Measurements from ENCODE around the gene NEO1. TPM values are rescaled to one million over a fixed set of nuclear protein-coding genes. Genes with fewer than 3 reads are reported as not detected.

The NEO1 gene
- total and polyA plus RNA-seq, 2 experiments from 2014 or later = 39.1 to 64.0 TPM

DNA sequence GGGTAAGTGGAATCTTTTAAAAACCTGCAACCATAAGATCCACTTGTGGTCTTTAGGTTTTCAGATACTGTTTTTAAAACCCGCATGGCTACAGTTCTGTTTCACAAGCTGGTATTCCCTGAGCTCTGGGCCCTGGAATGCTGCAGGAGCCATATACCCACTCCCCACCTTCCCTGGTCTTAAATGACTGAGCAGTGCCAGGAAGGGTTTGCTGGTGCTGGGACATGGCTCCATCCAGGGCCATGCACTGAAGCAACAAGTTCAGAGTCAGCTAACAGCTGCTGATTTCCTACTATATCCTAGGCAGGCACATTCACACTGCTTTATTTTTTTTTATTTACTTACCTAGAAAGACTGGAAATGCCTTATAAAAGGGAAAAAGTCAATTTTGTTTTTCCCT lies 239.2 kb downstream of the NEO1 start:
- 100% methylated on average over 1 of the region's 1 CpG for WGBS (ENCODE audit: low lambda C conversion rate, missing lambda C conversion rate)
- DNase-seq (ENCODE audit: low spot score) = no peak
- no peaks in the 10 kb centered on the region for H3K79me2 ChIP-seq

DNA sequence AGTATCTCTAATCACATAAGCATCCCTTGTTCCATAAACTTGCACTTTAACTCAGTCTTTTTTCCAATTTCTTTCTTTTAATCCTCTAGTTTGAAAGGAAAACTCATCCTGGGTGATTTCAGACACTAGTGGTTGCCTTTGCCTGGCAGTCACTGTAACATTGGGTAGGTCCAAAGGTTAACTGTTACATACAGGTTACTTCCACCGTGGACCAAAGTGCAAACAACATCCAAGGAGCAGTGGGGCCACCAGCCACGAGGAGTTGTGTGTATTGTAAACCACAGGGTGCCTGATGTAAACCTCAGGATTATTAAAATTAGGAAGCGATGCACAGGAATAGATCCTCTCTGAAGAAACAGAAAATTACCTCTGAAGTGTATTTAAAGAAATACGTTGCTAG lies 241.5 kb downstream of the NEO1 start:
- 77% methylated on average over 4 of the region's 4 CpGs for WGBS (ENCODE audit: low lambda C conversion rate, missing lambda C conversion rate)
- Histone ChIP-seq H4K20me1 (ENCODE audit: insufficient read depth, poor library complexity, severe bottlenecking) (no peaks in the 10 kb centered on the region), H3K27me3 (no peaks in the 10 kb centered on the region), H2AFZ (no peak overlapping the region), H3K4me1 (ENCODE audit: insufficient read depth) (peaks cover 6% of the 10 kb centered on the region), H3K27ac (peak overlapping the region; percentile 6), H3K4me3 (no peak overlapping the region), H3K9me3 (ENCODE audit: low read depth) (no peaks in the 10 kb centered on the region), H3K4me2 (no peak overlapping the region), H3K79me2 (no peaks in the 10 kb centered on the region), H3K9me2 (replicated peaks; ENCODE audit: insufficient read depth) (no peaks in the 10 kb centered on the region), H3K36me3 (replicated peaks; ENCODE audit: insufficient read depth, low read depth) (no peaks in the 10 kb centered on the region)
- peak; percentile 28 for DNase-seq (ENCODE audit: low spot score)
- no peak for TF ChIP-seq EZH2phosphoT487 (IDR thresholded peaks at IDR 0.05; ENCODE audit: low read depth, severe bottlenecking, unreplicated experiment)
- TF ChIP-seq, protein P1, sequence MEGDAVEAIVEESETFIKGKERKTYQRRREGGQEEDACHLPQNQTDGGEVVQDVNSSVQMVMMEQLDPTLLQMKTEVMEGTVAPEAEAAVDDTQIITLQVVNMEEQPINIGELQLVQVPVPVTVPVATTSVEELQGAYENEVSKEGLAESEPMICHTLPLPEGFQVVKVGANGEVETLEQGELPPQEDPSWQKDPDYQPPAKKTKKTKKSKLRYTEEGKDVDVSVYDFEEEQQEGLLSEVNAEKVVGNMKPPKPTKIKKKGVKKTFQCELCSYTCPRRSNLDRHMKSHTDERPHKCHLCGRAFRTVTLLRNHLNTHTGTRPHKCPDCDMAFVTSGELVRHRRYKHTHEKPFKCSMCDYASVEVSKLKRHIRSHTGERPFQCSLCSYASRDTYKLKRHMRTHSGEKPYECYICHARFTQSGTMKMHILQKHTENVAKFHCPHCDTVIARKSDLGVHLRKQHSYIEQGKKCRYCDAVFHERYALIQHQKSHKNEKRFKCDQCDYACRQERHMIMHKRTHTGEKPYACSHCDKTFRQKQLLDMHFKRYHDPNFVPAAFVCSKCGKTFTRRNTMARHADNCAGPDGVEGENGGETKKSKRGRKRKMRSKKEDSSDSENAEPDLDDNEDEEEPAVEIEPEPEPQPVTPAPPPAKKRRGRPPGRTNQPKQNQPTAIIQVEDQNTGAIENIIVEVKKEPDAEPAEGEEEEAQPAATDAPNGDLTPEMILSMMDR (IDR thresholded peaks at IDR 0.05; ENCODE audit: poor library complexity) = no peak
- no peak for TF ChIP-seq EZH2 (IDR thresholded peaks at IDR 0.05; ENCODE audit: borderline replicate concordance)

More for the DNA sequence above, 239.2 kb downstream of the NEO1 start:
- H2AFZ ChIP-seq = no peak overlapping the region
- no peaks in the 10 kb centered on the region for H3K27me3 ChIP-seq
- no peak overlapping the region for H3K4me3 ChIP-seq
- no peak overlapping the region for H3K27ac ChIP-seq
- TF ChIP-seq, protein P1 (IDR thresholded peaks at IDR 0.05; ENCODE audit: poor library complexity) = no peak
- TF ChIP-seq EZH2phosphoT487 (IDR thresholded peaks at IDR 0.05; ENCODE audit: low read depth, severe bottlenecking, unreplicated experiment) = no peak
- TF ChIP-seq EZH2 (IDR thresholded peaks at IDR 0.05; ENCODE audit: borderline replicate concordance) = no peak
- H3K9me2 ChIP-seq (replicated peaks; ENCODE audit: insufficient read depth) = no peaks in the 10 kb centered on the region
- no peaks in the 10 kb centered on the region for H3K36me3 ChIP-seq (replicated peaks; ENCODE audit: insufficient read depth, low read depth)
- H3K4me2 ChIP-seq = no peak overlapping the region
- H3K4me1 ChIP-seq (ENCODE audit: insufficient read depth) = peaks cover 6% of the 10 kb centered on the region
- no peaks in the 10 kb centered on the region for H3K9me3 ChIP-seq (ENCODE audit: low read depth)
- H4K20me1 ChIP-seq (ENCODE audit: insufficient read depth, poor library complexity, severe bottlenecking) = no peaks in the 10 kb centered on the region

DNA sequence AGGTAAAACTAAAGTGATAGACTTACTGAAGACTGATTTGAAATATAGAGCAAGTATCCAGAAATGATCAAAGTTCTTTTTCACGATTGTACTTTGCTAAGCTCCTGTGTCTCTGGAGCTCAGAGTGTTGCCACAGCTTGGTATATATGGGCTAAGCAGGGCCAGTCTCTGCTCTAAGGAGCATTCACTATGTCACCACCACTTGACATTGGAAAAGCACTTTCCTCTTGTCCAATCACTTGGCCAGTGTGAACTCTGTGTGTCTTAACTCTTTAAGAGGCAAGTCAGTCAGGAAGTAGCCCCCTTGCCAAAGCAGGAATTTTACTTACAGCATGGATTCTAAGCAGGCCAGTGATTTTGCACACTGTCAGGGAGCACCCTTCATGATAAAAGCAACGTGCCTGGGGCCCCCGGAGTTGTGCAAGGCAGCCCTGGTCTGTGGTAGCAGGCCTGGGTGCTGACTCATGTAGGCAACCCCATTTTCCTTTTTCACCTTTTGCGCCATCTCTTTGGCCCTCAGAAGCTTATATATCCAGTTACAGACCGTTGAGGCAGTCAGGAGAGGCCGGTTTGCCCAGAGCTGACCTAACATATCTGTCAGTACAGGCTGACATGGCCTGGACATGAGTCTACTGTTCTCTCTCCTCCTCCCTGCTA lies 243.5 kb downstream of the NEO1 start:
- WGBS (ENCODE audit: low lambda C conversion rate, missing lambda C conversion rate) = 68% methylated on average over 6 of the region's 6 CpGs
- no peak overlapping the region for H3K4me2 ChIP-seq

More for the DNA sequence above, 243.5 kb downstream of the NEO1 start:
- H3K4me1 ChIP-seq (ENCODE audit: insufficient read depth) = peaks cover 6% of the 10 kb centered on the region
- H4K20me1 ChIP-seq (ENCODE audit: insufficient read depth, poor library complexity, severe bottlenecking) = no peaks in the 10 kb centered on the region
- H2AFZ ChIP-seq = no peak overlapping the region
- no peaks in the 10 kb centered on the region for H3K9me3 ChIP-seq (ENCODE audit: low read depth)
- no peaks in the 10 kb centered on the region for H3K9me2 ChIP-seq (replicated peaks; ENCODE audit: insufficient read depth)
- no peak overlapping the region for H3K4me3 ChIP-seq
- no peaks in the 10 kb centered on the region for H3K79me2 ChIP-seq
- H3K27ac ChIP-seq = peak overlapping the region; percentile 55
- no peaks in the 10 kb centered on the region for H3K27me3 ChIP-seq
- DNase-seq (ENCODE audit: low spot score) = peak; percentile 49
- TF ChIP-seq EZH2phosphoT487 (IDR thresholded peaks at IDR 0.05; ENCODE audit: low read depth, severe bottlenecking, unreplicated experiment) (no peak), EZH2 (IDR thresholded peaks at IDR 0.05; ENCODE audit: borderline replicate concordance) (no peak)
- TF ChIP-seq, protein P1 (IDR thresholded peaks at IDR 0.05; ENCODE audit: poor library complexity) = no peak
- no peaks in the 10 kb centered on the region for H3K36me3 ChIP-seq (replicated peaks; ENCODE audit: insufficient read depth, low read depth)

All from hepatocyte (in vitro differentiated cells).